Measurements from ENCODE around the gene MCC.

Gene MCC

DNA sequence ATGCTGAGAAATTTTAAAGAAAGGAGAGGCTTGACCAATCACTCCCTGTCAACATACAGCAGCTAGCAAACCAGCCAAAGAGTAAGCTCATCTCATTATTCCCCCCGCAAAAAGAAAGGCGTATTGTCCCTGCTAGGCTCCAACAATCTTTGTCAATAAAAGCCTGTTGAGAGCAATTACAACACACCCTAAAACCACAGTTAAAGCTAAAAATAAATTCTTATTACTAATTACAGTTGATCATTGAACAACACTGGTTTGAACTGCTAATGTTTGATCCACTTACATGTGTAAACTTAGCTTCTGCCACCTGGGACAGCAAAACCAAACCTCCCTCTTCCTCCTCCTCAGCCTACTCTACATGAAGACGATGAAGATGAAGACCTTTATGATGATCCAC, 204.7 kb downstream of the MCC start:
- no peak for DNase-seq (ENCODE audit: low spot score in 2 of 2)
- peaks cover 12% of the 10 kb centered on the region for H3K27me3 Mint-ChIP-seq
- no peak overlapping the region for H3K4me3 Mint-ChIP-seq
- ATAC-seq (replicated peaks; ENCODE audit: extremely low read depth, poor library complexity, severe bottlenecking) = no peak
- no peaks in the 10 kb centered on the region for H3K4me1 Mint-ChIP-seq
- H3K9me3 Mint-ChIP-seq = no peaks in the 10 kb centered on the region
- no peak overlapping the region for H3K27ac Mint-ChIP-seq (ENCODE audit: low read depth)
- H3K36me3 Mint-ChIP-seq (ENCODE audit: insufficient read depth) = no peaks in the 10 kb centered on the region

DNA sequence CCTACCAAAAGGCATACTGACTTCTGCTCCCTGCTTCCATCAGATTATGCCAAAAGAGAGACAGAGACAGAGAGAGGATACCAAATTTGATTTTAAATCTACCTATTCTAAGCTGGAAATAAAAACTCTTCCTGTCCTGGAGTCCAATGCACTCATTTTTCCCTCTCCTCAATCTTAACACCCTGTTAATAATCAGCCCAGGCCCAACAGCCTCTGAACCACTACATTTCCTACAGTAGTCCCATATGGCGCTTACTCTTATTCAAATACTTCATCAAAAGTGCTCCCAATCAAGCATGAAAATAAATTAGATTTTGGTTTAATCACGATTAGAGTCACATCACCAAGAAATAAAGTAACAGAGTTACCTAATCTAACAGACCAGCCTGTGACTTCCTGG, 205.8 kb downstream of the MCC start:
- no peak overlapping the region for H3K27ac Mint-ChIP-seq (ENCODE audit: low read depth)
- no peaks in the 10 kb centered on the region for H3K4me1 Mint-ChIP-seq
- H3K9me3 Mint-ChIP-seq = no peaks in the 10 kb centered on the region
- H3K4me3 Mint-ChIP-seq = no peak overlapping the region
- DNase-seq (ENCODE audit: low spot score in 2 of 2) (no peak), ATAC-seq (replicated peaks; ENCODE audit: extremely low read depth, poor library complexity, severe bottlenecking) (no peak)
- no peaks in the 10 kb centered on the region for H3K36me3 Mint-ChIP-seq (ENCODE audit: insufficient read depth)
- peaks cover 1% of the 10 kb centered on the region for H3K27me3 Mint-ChIP-seq

DNA sequence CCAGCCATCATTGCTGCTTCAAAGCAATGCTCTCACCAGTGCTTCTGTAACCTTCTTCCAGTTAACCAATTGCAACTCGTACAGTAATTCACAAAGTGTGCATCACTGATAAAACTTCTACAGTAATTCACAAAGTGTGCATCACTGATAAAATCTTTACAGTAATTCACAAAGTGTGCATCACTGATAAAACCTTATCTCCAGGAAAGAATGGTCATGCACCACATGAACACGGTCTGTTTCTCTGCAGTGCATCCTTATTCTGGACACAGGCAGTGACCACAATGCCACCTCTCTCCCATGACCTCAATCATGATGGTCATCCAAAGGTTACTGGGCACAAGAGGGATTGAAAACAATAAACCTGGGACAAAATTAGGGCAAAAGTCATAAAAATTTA, 207.1 kb downstream of the MCC start:
- H3K36me3 Mint-ChIP-seq (ENCODE audit: insufficient read depth) = no peaks in the 10 kb centered on the region
- no peaks in the 10 kb centered on the region for H3K27me3 Mint-ChIP-seq
- no peak overlapping the region for H3K4me3 Mint-ChIP-seq
- DNase-seq (ENCODE audit: low spot score in 2 of 2) (no peak), ATAC-seq (replicated peaks; ENCODE audit: extremely low read depth, poor library complexity, severe bottlenecking) (no peak)
- no peaks in the 10 kb centered on the region for H3K9me3 Mint-ChIP-seq
- H3K4me1 Mint-ChIP-seq = no peaks in the 10 kb centered on the region
- no peak overlapping the region for H3K27ac Mint-ChIP-seq (ENCODE audit: low read depth)

DNA sequence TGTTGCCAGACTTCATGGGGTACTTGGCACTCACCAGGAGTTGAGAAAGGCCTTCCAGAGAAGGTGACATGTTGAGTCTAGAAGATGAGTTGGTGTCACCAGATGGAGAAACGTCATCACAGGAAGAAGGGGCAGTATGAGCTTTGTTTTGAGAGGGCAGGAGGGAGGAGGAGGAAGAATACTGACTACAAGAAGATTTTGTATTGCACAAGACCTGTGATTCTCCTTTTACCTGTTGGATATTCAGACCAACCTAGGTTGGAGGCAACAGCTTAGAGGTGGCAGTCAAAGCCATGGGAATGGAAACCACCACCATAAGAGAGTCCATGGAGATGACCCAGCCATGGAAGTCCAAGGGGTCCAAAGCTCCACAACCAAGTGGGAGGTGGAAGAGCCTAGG, 207.7 kb downstream of the MCC start:
- no peak overlapping the region for H3K4me3 Mint-ChIP-seq
- no peaks in the 10 kb centered on the region for H3K27me3 Mint-ChIP-seq
- ATAC-seq (replicated peaks; ENCODE audit: extremely low read depth, poor library complexity, severe bottlenecking) = no peak

DNA sequence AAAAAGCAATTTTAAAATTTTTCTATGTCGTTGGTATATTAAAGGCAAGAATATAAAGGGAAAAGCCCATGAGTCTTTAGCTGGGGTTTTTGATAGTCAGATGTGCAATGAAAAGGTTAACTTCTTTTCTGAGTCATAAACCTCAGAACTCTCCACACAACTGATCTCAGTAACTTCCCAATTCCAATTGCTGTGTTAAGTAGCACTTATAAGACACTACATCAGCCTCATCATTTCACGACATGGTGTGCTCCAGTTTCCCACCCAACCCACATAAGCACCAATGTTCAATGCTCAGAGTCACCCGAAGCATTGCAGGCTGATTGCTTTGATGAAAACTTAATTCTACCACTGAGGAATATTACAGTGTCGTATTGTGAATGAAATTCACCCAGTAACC, 209.3 kb downstream of the MCC start:
- H3K36me3 Mint-ChIP-seq (ENCODE audit: insufficient read depth) = no peaks in the 10 kb centered on the region
- no peaks in the 10 kb centered on the region for H3K27me3 Mint-ChIP-seq
- DNase-seq (ENCODE audit: low spot score in 2 of 2) (no peak), ATAC-seq (replicated peaks; ENCODE audit: extremely low read depth, poor library complexity, severe bottlenecking) (no peak)
- H3K4me1 Mint-ChIP-seq = peaks cover 3% of the 10 kb centered on the region
- no peak overlapping the region for H3K4me3 Mint-ChIP-seq
- H3K27ac Mint-ChIP-seq (ENCODE audit: low read depth) = no peak overlapping the region
- no peaks in the 10 kb centered on the region for H3K9me3 Mint-ChIP-seq

More for the DNA sequence above, 207.7 kb downstream of the MCC start:
- H3K9me3 Mint-ChIP-seq = no peaks in the 10 kb centered on the region
- H3K27ac Mint-ChIP-seq (ENCODE audit: low read depth) = no peak overlapping the region
- no peaks in the 10 kb centered on the region for H3K4me1 Mint-ChIP-seq
- no peaks in the 10 kb centered on the region for H3K36me3 Mint-ChIP-seq (ENCODE audit: insufficient read depth)
- DNase-seq (ENCODE audit: low spot score in 2 of 2) = no peak

DNA sequence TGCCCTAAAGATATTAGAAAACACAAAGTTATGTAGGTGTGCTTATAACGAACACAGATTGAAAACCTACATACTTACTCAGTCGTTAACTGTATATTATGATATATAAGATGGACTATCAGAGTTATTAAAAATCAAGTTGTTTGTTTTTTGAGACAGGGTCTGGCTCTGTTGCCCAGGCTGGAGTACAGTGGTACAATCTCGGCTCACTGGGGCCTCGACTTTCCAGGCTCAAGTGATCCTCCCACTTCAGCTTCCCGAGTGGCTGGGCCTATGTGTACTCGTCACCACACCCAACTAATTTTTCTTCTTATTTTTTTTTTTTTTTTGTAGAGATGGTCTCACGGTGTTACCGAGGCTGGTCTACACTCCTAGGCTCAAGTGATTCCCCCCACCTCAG, 211.8 kb downstream of the MCC start:
- ATAC-seq (replicated peaks; ENCODE audit: extremely low read depth, poor library complexity, severe bottlenecking) = no peak
- Mint-ChIP-seq H3K27me3 (no peaks in the 10 kb centered on the region), H3K4me1 (peaks cover 12% of the 10 kb centered on the region), H3K36me3 (ENCODE audit: insufficient read depth) (no peaks in the 10 kb centered on the region), H3K27ac (ENCODE audit: low read depth) (no peak overlapping the region), H3K9me3 (no peaks in the 10 kb centered on the region), H3K4me3 (no peak overlapping the region)
- DNase-seq (ENCODE audit: low spot score in 2 of 2) = no peak

DNA sequence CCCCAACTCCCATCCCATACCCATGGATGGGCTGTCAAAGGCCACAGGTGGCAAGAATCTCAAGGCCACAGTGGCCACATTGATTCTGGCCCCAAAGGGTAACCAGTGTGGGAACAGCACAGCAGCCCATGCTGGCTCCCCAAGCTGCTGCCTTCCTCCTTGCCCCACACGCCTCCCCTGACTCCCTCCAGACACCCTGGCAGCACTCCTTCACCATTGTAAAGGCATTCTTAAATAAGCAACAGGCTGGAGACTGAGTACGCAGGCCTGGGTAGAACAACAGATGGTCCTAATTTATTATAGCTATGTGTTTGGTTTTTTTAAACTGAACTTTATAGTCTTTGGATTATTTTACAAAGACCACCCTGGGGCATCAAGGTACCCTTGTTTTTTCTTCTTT, 212.3 kb downstream of the MCC start:
- ATAC-seq (replicated peaks; ENCODE audit: extremely low read depth, poor library complexity, severe bottlenecking) (no peak), DNase-seq (ENCODE audit: low spot score in 2 of 2) (no peak)
- H3K4me3 Mint-ChIP-seq = no peak overlapping the region
- H3K4me1 Mint-ChIP-seq = peaks cover 12% of the 10 kb centered on the region
- no peaks in the 10 kb centered on the region for H3K36me3 Mint-ChIP-seq (ENCODE audit: insufficient read depth)
- H3K9me3 Mint-ChIP-seq = no peaks in the 10 kb centered on the region
- H3K27me3 Mint-ChIP-seq = no peaks in the 10 kb centered on the region
- H3K27ac Mint-ChIP-seq (ENCODE audit: low read depth) = no peak overlapping the region

DNA sequence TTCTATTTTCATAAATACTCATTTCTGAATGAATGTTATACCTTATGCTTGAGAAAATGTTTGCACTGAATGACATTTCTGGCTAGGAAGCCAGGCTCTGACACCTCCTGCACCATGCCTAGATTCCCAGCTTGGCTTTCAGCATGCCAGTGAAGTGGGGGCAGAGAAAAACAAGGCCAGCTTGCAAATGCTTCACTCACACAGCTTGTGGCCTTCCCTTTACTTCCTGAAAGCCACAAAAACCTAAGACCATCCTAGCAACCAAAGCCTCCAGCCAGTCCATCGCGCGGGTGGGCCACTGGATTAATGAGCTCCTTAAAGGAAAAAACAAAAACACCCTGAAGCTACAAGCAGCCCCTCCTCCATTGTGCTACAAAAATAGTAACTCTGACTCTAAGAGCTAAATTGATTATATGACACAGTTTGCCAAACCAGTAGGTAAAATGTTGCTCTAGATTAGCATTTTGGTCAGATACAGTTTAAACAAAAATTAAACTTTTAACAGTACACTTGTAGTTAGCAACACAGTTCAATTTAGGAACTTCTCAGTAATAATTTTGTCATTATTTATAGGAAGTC, 213.3 kb downstream of the MCC start:
- no peak overlapping the region for H3K4me3 Mint-ChIP-seq
- ATAC-seq (replicated peaks; ENCODE audit: extremely low read depth, poor library complexity, severe bottlenecking) = no peak
- no peaks in the 10 kb centered on the region for H3K9me3 Mint-ChIP-seq
- no peaks in the 10 kb centered on the region for H3K36me3 Mint-ChIP-seq (ENCODE audit: insufficient read depth)
- no peak overlapping the region for H3K27ac Mint-ChIP-seq (ENCODE audit: low read depth)
- peaks cover 12% of the 10 kb centered on the region for H3K4me1 Mint-ChIP-seq
- DNase-seq (ENCODE audit: low spot score in 2 of 2) = no peak
- H3K27me3 Mint-ChIP-seq = no peaks in the 10 kb centered on the region

DNA sequence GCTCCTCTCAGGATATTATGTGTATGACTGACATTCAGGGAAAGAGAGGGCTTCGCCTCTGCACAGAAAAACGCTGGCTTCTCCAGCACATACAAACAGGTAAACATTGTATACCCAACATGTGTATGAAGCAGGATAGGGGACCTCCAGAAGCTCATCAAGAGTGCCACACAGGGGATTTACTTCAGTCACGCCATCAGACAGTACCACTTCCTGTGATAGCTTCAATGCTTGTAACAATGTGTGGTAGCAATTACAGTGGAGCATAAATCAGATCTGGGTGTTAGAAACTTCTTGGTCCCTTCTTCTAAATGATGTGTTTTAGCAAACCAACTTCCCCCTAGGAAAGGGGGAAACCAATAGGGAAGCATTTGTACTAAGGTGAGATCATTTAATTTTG, 214.3 kb downstream of the MCC start:
- Mint-ChIP-seq H3K36me3 (ENCODE audit: insufficient read depth) (no peaks in the 10 kb centered on the region), H3K4me1 (peaks cover 22% of the 10 kb centered on the region), H3K9me3 (no peaks in the 10 kb centered on the region), H3K4me3 (no peak overlapping the region), H3K27ac (ENCODE audit: low read depth) (no peak overlapping the region), H3K27me3 (no peaks in the 10 kb centered on the region)
- DNase-seq (ENCODE audit: low spot score in 2 of 2) (no peak), ATAC-seq (replicated peaks; ENCODE audit: extremely low read depth, poor library complexity, severe bottlenecking) (peak; percentile 87)

DNA sequence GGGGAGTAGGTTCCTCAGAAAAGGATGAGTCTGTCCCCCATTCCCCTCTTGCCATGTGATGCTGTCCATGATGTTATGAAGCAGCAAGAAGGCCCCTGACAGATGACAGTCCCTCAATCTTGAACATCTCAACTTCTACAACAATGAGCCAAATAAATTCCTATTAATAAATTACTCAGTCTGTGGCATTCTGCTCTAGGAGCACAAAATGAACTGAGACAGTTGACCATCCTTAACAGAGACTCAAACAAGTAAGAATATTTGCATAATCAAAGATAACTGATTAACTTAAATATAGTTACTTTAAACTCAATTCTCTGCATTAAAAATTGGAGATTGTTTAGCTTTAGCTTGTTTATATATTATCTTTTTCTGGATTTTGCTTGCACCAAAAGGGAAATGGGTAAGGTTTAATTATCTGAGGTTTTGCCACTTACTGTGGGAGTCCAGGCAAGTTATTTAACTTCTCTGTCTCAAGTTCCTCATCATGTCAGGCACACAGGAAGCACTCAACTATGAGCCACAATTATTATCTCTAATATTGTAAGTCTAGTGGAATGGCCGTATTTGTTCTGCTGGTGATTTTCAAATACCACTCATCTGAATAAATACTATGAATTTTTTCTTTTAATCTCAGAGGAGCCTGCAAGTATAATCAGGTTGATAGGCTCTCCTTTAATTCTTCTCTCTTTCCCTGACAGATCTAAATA, 216.4 kb downstream of the MCC start:
- peaks cover 24% of the 10 kb centered on the region for H3K4me1 Mint-ChIP-seq
- H3K9me3 Mint-ChIP-seq = no peaks in the 10 kb centered on the region
- H3K4me3 Mint-ChIP-seq = no peak overlapping the region
- H3K36me3 Mint-ChIP-seq (ENCODE audit: insufficient read depth) = no peaks in the 10 kb centered on the region
- no peak for ATAC-seq (replicated peaks; ENCODE audit: extremely low read depth, poor library complexity, severe bottlenecking)
- no peak overlapping the region for H3K27ac Mint-ChIP-seq (ENCODE audit: low read depth)
- DNase-seq (ENCODE audit: low spot score in 2 of 2) = no peak
- H3K27me3 Mint-ChIP-seq = peaks cover 6% of the 10 kb centered on the region

DNA sequence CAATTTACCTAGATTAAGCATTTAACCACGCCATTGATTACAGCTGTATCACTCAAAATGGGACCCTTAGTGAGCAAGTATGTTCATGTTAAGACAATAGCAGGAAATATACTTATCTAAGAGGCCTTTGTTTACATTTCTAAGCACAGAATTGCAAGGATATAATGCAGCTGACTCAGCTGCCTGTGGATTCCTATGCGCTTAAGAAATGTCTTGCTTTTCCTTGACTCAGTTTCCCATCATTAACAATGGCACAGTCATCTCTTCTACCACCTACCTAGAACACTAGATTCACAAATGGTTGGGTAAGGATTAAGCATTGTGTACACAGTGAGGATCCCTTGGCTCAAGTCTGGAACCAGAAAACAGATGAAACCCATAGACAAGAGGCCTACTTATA, 217.2 kb downstream of the MCC start:
- no peak for DNase-seq (ENCODE audit: low spot score in 2 of 2)
- no peak for ATAC-seq (replicated peaks; ENCODE audit: extremely low read depth, poor library complexity, severe bottlenecking)
- Mint-ChIP-seq H3K9me3 (no peaks in the 10 kb centered on the region), H3K4me1 (peaks cover 24% of the 10 kb centered on the region), H3K27ac (ENCODE audit: low read depth) (no peak overlapping the region), H3K36me3 (ENCODE audit: insufficient read depth) (no peaks in the 10 kb centered on the region), H3K27me3 (peaks cover 14% of the 10 kb centered on the region), H3K4me3 (no peak overlapping the region)

DNA sequence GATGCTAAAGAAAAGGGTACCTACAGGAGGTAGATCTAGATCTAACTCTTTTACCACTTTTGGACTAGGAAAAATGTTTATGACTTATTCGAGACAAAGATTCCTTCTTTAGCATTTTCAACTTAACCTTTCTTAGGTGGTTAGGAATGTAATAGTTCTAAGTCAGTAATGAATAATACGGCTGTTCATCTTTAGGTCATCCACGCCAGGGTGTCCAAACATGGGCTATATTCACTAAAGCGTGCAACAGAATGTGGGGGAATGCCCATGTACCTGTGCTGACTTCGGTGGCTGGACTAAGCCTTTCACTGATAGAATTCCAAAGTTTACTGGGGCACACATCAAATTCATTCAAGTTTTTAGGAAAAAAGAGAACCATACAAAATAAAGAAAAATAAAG, 218.2 kb downstream of the MCC start:
- Mint-ChIP-seq H3K27me3 (peaks cover 22% of the 10 kb centered on the region), H3K4me1 (peaks cover 24% of the 10 kb centered on the region), H3K36me3 (ENCODE audit: insufficient read depth) (no peaks in the 10 kb centered on the region), H3K9me3 (no peaks in the 10 kb centered on the region), H3K27ac (ENCODE audit: low read depth) (peak overlapping the region; percentile 23), H3K4me3 (no peak overlapping the region)
- DNase-seq (ENCODE audit: low spot score in 2 of 2) (no peak), ATAC-seq (replicated peaks; ENCODE audit: extremely low read depth, poor library complexity, severe bottlenecking) (no peak)

Measured in central memory CD8-positive, alpha-beta T cell (primary cell).